Activated CD4-positive, alpha-beta T cell treated with anti-CD3 and anti-CD28 coated beads for 48 hours (primary cell): ENCODE results near the gene PDCD1.
"Not testable (repeated sequence)": the region's sequence is repeated elsewhere in the genome, so short reads cannot be mapped to it uniquely, and the experiment has no call there.

Experiments
- DNase-seq: peaks from one replicate; pipeline ENCODE4 v3.0.0-alpha.2; 2020

The PDCD1 gene

GRCh38 chr2:241858206-241859016 is at the start of gene PDCD1:
TSS of gene PDCD1 (minus strand) at chr2:241858894. CDS start at chr2:241858838, 56 bp downstream.
- peak; percentile 84 for DNase-seq

- DNase-seq, result not testable (repeated sequence)
These were observed 49.1 kb upstream of the PDCD1 start for GRCh38 chr2:241907831-241908230.

GRCh38 chr2:241906826-241907570 is 48.3 kb upstream of the PDCD1 start:
- DNase-seq, result no peak

GRCh38 chr2:241906378-241906770 is 47.7 kb upstream of the PDCD1 start:
- not testable (repeated sequence) for DNase-seq

- DNase-seq, result no peak
These were observed 47.2 kb upstream of the PDCD1 start for GRCh38 chr2:241905716-241906377.

- DNase-seq, result no peak
These were observed 46.4 kb upstream of the PDCD1 start for GRCh38 chr2:241904791-241905710.

GRCh38 chr2:241904011-241904718 is 45.5 kb upstream of the PDCD1 start:
- DNase-seq, result no peak

- DNase-seq, result no peak
These were observed 44.7 kb upstream of the PDCD1 start for GRCh38 chr2:241903121-241904010.

GRCh38 chr2:241902357-241902991 is 43.8 kb upstream of the PDCD1 start:
- no peak for DNase-seq

GRCh38 chr2:241901500-241902351 is 43.0 kb upstream of the PDCD1 start:
- DNase-seq, result no peak

GRCh38 chr2:241901018-241901380 is 42.3 kb upstream of the PDCD1 start:
- no peak for DNase-seq

- DNase-seq, result no peak
These were observed 41.7 kb upstream of the PDCD1 start for GRCh38 chr2:241900251-241901017.

GRCh38 chr2:241898463-241899270 is 40.0 kb upstream of the PDCD1 start:
- DNase-seq, result no peak

GRCh38 chr2:241897231-241897916 is 38.7 kb upstream of the PDCD1 start:
- DNase-seq, result no peak

- no peak for DNase-seq
These were observed 38.1 kb upstream of the PDCD1 start for GRCh38 chr2:241896746-241897201.

GRCh38 chr2:241895712-241896641 is 37.3 kb upstream of the PDCD1 start:
- DNase-seq, result peak; percentile 41
